ENCODE results near the gene B2M.

- TF ChIP-seq TAF1 (IDR thresholded peaks at IDR 0.05; ENCODE audit: borderline replicate concordance, low read depth, low read length) (no peak), POLR2A (IDR thresholded peaks at IDR 0.05; ENCODE audit: low read depth, low read length) (peak; percentile 34; the same call in 1 of the 2 replicates)
Observed at GRCh38 chr15:44715797-44716334, 4.5 kb downstream of the B2M start.

Data from GM12892 (cell line).